Lower leg skin (tissue), 4 donors: ENCODE results near the gene RPL3. TPM values are rescaled to one million over a fixed set of nuclear protein-coding genes. Genes with fewer than 3 reads are reported as not detected.

ENCODE experiments used
- DNase-seq, 2 donors: peaks; one replicate each; pipeline ENCODE4 v3.0.0-alpha.2; 2019; ENCODE audit warnings: low spot score in 2 of 2
- H3K4me3 ChIP-seq: fragments of 200-600 bp; sonication (generic); 2 replicates; pipeline ENCODE4 v1.5.1; 2017; ENCODE audit warnings: mild to moderate bottlenecking, low read depth; ENCODE audit not compliant: poor library complexity, severe bottlenecking
- POLR2A ChIP-seq, 2 donors: fragments of 450-650 bp; IDR thresholded peaks; one replicate each; pipeline ENCODE4 v1.6.1; 2016 to 2017; ENCODE audit warnings: antibody characterized with exemption in 2 of 2, mild to moderate bottlenecking in 1 of 2, moderate library complexity in 1 of 2
- WGBS, 2 donors: methylation state at CpG; one replicate each; pipeline ENCODE4 v1.1.5; 2018; 5-methylcytosine and 5-hydroxymethylcytosine counted together
- intact Hi-C: fragments of 100-400 bp; cut with DNase I; formaldehyde crosslinking; loops from one replicate; pipeline ENCODE4 v1.15.0; 2023; ENCODE audit warnings: low total_unique reads
- total RNA-seq, 4 donors: library from RNA; depleted of rRNA; stranded (reverse); fragments of >200 nt; gene quantifications; one replicate each; pipeline ENCODE4 v1.1.0, GENCODE V29; 2016
- TF ChIP-seq, protein P1 (sequence below), 3 donors: fragments of 450-650 bp; IDR thresholded peaks; one replicate each; pipeline ENCODE4 v1.5.1; 2016; ENCODE audit warnings: antibody characterized with exemption in 3 of 3, mild to moderate bottlenecking in 3 of 3, moderate library complexity in 2 of 3

RPL3 gene
- total RNA-seq, 4 donors from 2014 or later: 2,414 to 3,362 (median 2,993) TPM

DNA sequence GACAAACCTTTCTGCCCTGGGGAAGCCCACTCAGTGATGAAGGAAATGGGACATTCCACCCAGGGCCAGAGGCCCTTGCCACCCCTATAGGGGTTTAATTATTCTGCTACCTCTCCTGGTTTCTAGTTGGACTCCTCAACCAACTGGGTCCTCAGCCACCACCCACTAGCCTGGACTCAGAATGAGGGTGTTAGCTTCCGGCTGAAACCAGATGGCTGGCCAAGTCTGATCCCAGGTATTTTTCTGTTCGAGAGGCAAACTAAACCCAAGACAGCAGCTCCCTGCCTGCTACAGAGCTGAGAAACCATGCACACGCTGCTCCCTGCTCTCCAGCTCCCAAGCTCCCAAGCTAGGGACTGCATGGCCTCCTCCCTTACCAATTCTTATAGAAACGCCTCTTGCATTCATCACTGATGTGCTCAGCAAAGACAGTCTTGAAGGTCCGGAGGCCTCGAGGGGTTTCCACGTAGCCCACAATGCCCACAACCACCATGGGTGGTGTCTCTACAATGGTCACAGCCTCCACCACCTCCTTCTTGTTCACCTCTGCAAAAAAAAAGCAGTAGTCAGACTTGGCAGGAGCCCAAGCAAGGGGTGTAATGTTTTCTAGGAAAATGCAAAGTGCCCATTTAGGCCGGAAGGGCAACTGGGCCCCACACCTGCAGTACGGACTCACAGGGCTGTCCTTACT lies 2.2 kb downstream of the RPL3 start:
- 53 to 56% methylated on average over 9 of the region's 9 CpGs for WGBS, 2 donors
- H3K4me3 ChIP-seq: no peak overlapping the region
- TF ChIP-seq POLR2A (IDR thresholded peaks at IDR 0.05): no peak
- TF ChIP-seq, protein P1, sequence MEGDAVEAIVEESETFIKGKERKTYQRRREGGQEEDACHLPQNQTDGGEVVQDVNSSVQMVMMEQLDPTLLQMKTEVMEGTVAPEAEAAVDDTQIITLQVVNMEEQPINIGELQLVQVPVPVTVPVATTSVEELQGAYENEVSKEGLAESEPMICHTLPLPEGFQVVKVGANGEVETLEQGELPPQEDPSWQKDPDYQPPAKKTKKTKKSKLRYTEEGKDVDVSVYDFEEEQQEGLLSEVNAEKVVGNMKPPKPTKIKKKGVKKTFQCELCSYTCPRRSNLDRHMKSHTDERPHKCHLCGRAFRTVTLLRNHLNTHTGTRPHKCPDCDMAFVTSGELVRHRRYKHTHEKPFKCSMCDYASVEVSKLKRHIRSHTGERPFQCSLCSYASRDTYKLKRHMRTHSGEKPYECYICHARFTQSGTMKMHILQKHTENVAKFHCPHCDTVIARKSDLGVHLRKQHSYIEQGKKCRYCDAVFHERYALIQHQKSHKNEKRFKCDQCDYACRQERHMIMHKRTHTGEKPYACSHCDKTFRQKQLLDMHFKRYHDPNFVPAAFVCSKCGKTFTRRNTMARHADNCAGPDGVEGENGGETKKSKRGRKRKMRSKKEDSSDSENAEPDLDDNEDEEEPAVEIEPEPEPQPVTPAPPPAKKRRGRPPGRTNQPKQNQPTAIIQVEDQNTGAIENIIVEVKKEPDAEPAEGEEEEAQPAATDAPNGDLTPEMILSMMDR (IDR thresholded peaks at IDR 0.05): no peak
- DNase-seq: no peak
- intact Hi-C loops: loop anchor here (5.0 to 10.0 kb wide), 2 partner anchors 208 to 445 kb away; partner anchors contain the start of genes ATF4 and CBX6

DNA sequence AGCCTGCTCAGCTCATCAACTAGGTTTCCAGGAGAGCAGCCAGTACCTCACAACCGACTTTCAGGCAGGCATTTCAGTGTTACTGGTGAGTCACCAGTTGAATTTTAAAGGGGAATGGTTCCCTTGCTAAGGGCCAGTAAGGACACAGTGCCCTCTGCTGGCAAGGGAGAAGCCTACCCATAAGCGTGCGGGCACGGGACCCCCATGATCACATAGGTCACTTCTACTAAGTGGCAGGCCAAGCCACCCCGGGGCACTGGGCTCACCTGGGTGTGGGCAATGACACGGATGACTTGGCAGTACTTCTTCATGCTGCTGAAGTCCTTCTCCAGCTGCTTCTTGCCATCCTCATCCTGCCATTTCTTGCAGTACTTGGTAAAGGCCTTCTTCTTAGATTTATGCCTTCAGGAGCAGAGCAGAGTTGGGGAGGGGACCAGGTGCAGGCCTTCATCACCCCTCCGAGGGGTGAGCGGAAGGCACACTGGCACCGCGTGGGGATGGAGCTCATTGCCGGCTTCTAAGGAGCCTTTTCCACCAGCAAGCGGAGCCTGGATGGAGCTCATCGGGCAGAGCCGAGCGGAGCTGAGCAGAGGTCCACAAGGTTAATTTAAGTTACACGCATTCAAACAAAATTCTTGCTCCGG lies 2.9 kb downstream of the RPL3 start:
- TF ChIP-seq, protein P1 (IDR thresholded peaks at IDR 0.05): peak in 1 of 3 donors; percentile 78
- no peak for TF ChIP-seq POLR2A (IDR thresholded peaks at IDR 0.05)

DNA sequence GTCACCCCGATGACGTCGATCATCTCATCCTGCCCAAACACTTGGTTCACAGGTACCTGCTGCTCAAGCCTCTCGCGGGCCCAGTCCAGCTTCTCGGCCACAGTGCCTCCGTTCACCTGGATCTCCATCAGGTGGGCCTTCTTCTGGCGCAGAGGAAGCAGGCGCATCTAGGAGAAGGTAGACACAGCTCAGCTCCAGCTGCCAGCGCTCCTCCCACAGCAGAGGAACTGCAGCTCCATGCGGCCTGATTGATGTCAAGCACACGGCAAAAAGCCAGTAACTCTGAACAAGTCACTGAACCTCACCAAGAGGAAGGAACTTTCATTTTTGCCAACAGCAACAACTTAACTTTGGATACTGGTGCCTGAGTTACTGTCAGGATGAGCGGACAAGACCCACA lies 4.0 kb downstream of the RPL3 start:
- 76 to 88% methylated on average over 13 of the region's 13 CpGs for WGBS, 2 donors
- intact Hi-C loops: loop anchor here (5.0 to 10.0 kb wide), 2 partner anchors 209 to 443 kb away; partner anchors contain the start of genes ATF4 and CBX6
- H3K4me3 ChIP-seq: no peak overlapping the region
- DNase-seq: no peak
- TF ChIP-seq, protein P1 (IDR thresholded peaks at IDR 0.05): no peak
- no peak for TF ChIP-seq POLR2A (IDR thresholded peaks at IDR 0.05)

More for the DNA sequence above, 2.9 kb downstream of the RPL3 start:
- DNase-seq: peak; percentile 75 to 94
- no peak overlapping the region for H3K4me3 ChIP-seq
- 34 to 38% methylated on average over 17 of the region's 17 CpGs for WGBS, 2 donors
- intact Hi-C loops: loop anchor here (5.0 to 10.0 kb wide), 2 partner anchors 208 to 444 kb away; partner anchors contain the start of genes ATF4 and CBX6

DNA sequence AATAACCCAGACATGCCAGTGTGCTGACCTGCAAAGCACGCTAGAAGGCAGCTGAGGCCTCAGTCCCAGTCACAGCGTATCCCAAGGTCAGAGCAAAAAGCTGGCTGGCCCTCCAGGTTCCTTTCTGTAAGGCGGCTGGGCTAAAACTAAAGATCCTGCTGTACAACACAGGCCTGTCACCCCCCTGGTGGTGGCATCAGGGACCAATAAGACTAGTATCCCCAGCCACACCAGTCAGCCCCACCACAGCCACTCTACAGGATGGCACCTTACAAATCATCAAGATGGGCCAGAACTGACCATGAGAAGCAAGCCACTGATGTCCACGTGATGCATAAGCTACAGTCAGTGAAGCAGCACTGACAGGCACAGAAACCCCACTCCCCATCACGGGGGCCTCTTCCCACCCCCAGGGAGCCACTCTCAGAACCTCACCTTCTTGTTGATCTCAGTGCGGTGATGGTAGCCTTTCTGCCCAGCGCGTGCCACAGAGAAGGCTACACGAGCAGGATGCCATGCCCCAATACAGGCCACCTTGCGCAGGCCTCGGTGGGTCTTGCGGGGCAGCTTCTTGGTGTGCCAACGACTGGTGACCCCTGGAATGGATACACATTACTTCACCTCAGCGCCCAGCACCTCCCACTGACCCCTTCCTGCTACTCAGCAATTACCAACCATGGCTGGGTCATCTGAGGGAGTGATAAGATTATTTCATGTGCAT lies 5.0 kb downstream of the RPL3 start:
- DNase-seq: no peak
- intact Hi-C loops: loop anchor here (5.0 to 10.0 kb wide), 2 partner anchors 72 to 210 kb away; partner anchors contain the start of genes ATF4 and PDGFB
- no peak overlapping the region for H3K4me3 ChIP-seq
- WGBS, 2 donors: 84% methylated on average over 14 of the region's 14 CpGs
- no peak for TF ChIP-seq POLR2A (IDR thresholded peaks at IDR 0.05)
- TF ChIP-seq, protein P1 (IDR thresholded peaks at IDR 0.05): no peak

DNA sequence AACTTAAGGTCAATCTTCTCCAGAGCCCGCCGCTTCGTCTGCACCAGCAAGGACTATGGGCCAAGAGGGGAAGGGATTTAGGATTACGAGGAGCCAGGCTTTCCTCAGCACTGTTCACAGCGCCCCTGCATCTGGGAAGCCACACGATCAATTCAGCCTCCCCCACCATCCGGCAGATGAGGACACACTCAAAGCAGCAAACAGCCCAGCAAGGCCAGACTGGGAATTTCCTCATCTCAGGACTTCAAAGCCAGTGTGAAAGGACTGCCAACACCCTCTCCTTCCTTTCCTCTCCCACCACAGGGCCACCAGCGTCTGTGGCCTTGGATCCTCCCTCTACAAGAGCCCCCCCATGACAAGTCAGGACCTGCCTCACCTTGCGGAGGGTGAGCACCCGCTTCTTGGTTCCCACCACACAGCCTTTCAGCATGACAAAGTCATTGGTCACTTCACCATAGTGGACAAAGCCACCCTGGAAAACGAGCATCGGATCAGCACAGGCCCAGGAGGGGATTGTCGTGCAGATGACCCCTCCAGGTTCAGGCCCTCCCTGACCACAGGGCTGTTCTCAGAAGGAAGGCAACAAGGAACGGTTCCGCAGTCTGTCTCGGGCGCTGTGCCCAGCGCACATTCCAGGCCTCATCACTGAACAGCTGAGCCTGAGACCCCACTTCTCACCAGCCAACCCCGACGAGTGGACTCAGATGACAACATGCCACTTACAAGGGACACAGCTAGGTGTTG lies 6.0 kb downstream of the RPL3 start:
- DNase-seq: no peak
- 75 to 76% methylated on average over 14 to 20 of the region's 20 CpGs for WGBS, 2 donors
- H3K4me3 ChIP-seq: no peak overlapping the region
- intact Hi-C loops: loop anchor here (2.0 to 10.0 kb wide), 3 partner anchors 71 to 211 kb away; partner anchors contain the start of genes ATF4 and PDGFB
- no peak for TF ChIP-seq POLR2A (IDR thresholded peaks at IDR 0.05)
- TF ChIP-seq, protein P1 (IDR thresholded peaks at IDR 0.05): no peak
